ENCODE data around the gene PDLIM4. TPM values are rescaled to one million over a fixed set of nuclear protein-coding genes. Genes with fewer than 3 reads are reported as not detected.
A peak's percentile ranks its signal among the peaks of the same experiment; 100 is the strongest.

The PDLIM4 gene
- total RNA-seq, 1 donor from 2014 or later, result 56.6 TPM

- Histone ChIP-seq H3K79me2 (ENCODE audit: insufficient read depth, low read length) (no peaks in the 10 kb centered on the region), H2AFZ (ENCODE audit: low read depth, low read length) (no peak overlapping the region), H3K27ac (ENCODE audit: low read depth, low read length) (no peak overlapping the region), H3K9ac (ENCODE audit: low read length) (no peak overlapping the region), H3K4me3 (ENCODE audit: insufficient read depth, low read depth, low read length) (no peak overlapping the region), H3K4me1 (ENCODE audit: insufficient read depth, low read length) (peaks cover 6% of the 10 kb centered on the region), H3K9me3 (ENCODE audit: insufficient read depth, low read depth, low read length) (no peaks in the 10 kb centered on the region), H3K4me2 (ENCODE audit: low read length) (no peak overlapping the region), H3K36me3 (ENCODE audit: insufficient read depth, low read length) (no peaks in the 10 kb centered on the region), H3K27me3 (ENCODE audit: insufficient read depth, low read length) (no peaks in the 10 kb centered on the region), H4K20me1 (ENCODE audit: insufficient read depth, low read length) (peaks cover 9% of the 10 kb centered on the region)
- no peaks in the 10 kb centered on the region for H3K27me3 Mint-ChIP-seq (ENCODE audit: low read depth, unreplicated experiment)
- H3K4me1 Mint-ChIP-seq (ENCODE audit: low read depth, unreplicated experiment), result no peaks in the 10 kb centered on the region
- no peak for FAIRE-seq
- TF ChIP-seq CTCF (IDR thresholded peaks at IDR 0.05; ENCODE audit: insufficient read depth, low read depth, low read length) (no peak), EZH2 (IDR thresholded peaks at IDR 0.05; ENCODE audit: insufficient read depth, low read length) (no peak)
- H3K27ac Mint-ChIP-seq (ENCODE audit: unreplicated experiment), result no peak overlapping the region
- DNase-seq (ENCODE audit: low read depth), result no peak
- peak overlapping the region; percentile 40 for H3K4me3 Mint-ChIP-seq (ENCODE audit: unreplicated experiment)
- H3K36me3 Mint-ChIP-seq (ENCODE audit: low read depth, unreplicated experiment), result peaks cover 20% of the 10 kb centered on the region
- peaks cover 2% of the 10 kb centered on the region for H3K9me3 Mint-ChIP-seq (ENCODE audit: unreplicated experiment)
Measured at GRCh38 chr5:132313366-132313765, 55.9 kb downstream of the PDLIM4 start.

- H3K4me1 ChIP-seq (ENCODE audit: insufficient read depth, low read length), result peaks cover 11% of the 10 kb centered on the region
- H3K4me3 Mint-ChIP-seq (ENCODE audit: unreplicated experiment), result no peak overlapping the region
- no peak overlapping the region for H3K9ac ChIP-seq (ENCODE audit: low read length)
- no peak overlapping the region for H3K27ac ChIP-seq (ENCODE audit: low read depth, low read length)
- H3K27me3 ChIP-seq (ENCODE audit: insufficient read depth, low read length), result no peaks in the 10 kb centered on the region
- H3K4me2 ChIP-seq (ENCODE audit: low read length), result no peak overlapping the region
- no peak overlapping the region for H2AFZ ChIP-seq (ENCODE audit: low read depth, low read length)
- no peak for DNase-seq (ENCODE audit: low read depth)
- H3K36me3 Mint-ChIP-seq (ENCODE audit: low read depth, unreplicated experiment), result peaks cover 20% of the 10 kb centered on the region
- FAIRE-seq, result no peak
- no peak overlapping the region for H3K27ac Mint-ChIP-seq (ENCODE audit: unreplicated experiment)
- no peaks in the 10 kb centered on the region for H3K79me2 ChIP-seq (ENCODE audit: insufficient read depth, low read length)
- peaks cover 2% of the 10 kb centered on the region for H3K9me3 Mint-ChIP-seq (ENCODE audit: unreplicated experiment)
- H3K4me3 ChIP-seq (ENCODE audit: insufficient read depth, low read depth, low read length), result no peak overlapping the region
- H3K27me3 Mint-ChIP-seq (ENCODE audit: low read depth, unreplicated experiment), result no peaks in the 10 kb centered on the region
- H4K20me1 ChIP-seq (ENCODE audit: insufficient read depth, low read length), result peaks cover 11% of the 10 kb centered on the region
- TF ChIP-seq CTCF (IDR thresholded peaks at IDR 0.05; ENCODE audit: insufficient read depth, low read depth, low read length) (no peak), EZH2 (IDR thresholded peaks at IDR 0.05; ENCODE audit: insufficient read depth, low read length) (no peak)
- no peaks in the 10 kb centered on the region for H3K9me3 ChIP-seq (ENCODE audit: insufficient read depth, low read depth, low read length)
- no peaks in the 10 kb centered on the region for H3K36me3 ChIP-seq (ENCODE audit: insufficient read depth, low read length)
- no peaks in the 10 kb centered on the region for H3K4me1 Mint-ChIP-seq (ENCODE audit: low read depth, unreplicated experiment)
Measured at GRCh38 chr5:132313961-132314432, 56.5 kb downstream of the PDLIM4 start.

DNA sequence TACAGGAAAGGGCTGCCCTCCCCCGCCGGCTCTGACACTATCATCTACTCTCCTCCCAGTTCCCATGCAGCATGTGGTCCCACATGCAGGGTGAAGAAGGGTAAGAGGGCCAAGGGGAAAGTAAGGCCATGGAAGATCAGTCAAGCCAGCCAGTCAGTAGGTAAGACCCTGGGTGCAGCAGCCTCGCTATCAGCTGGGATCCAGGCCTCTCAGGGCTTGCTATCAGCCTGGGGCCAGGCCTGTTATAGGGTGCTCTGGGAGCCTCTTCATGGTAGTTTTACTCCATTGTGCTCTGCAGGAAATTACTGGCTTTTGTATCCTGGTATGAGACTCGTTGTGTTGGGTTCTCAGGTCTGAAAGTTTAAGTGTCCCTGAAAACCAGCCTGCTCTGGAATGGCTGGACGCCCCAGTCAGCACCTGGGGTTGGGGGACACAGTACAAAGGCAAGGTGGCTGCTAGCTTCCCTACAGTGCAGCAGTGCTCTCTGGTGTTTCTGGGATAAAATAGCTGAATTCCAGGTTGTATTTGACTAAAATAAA is 58.1 kb downstream of the PDLIM4 start:
- Mint-ChIP-seq H3K27me3 (ENCODE audit: low read depth, unreplicated experiment) (no peaks in the 10 kb centered on the region), H3K9me3 (ENCODE audit: unreplicated experiment) (peaks cover 2% of the 10 kb centered on the region), H3K27ac (ENCODE audit: unreplicated experiment) (no peak overlapping the region), H3K4me3 (ENCODE audit: unreplicated experiment) (no peak overlapping the region), H3K36me3 (ENCODE audit: low read depth, unreplicated experiment) (peaks cover 20% of the 10 kb centered on the region), H3K4me1 (ENCODE audit: low read depth, unreplicated experiment) (no peaks in the 10 kb centered on the region)
- peaks cover 5% of the 10 kb centered on the region for H4K20me1 ChIP-seq (ENCODE audit: insufficient read depth, low read length)
- no peaks in the 10 kb centered on the region for H3K27me3 ChIP-seq (ENCODE audit: insufficient read depth, low read length)
- no peak overlapping the region for H3K4me2 ChIP-seq (ENCODE audit: low read length)
- no peak for FAIRE-seq
- H3K27ac ChIP-seq (ENCODE audit: low read depth, low read length), result no peak overlapping the region
- no peak overlapping the region for H3K9ac ChIP-seq (ENCODE audit: low read length)
- no peaks in the 10 kb centered on the region for H3K79me2 ChIP-seq (ENCODE audit: insufficient read depth, low read length)
- H2AFZ ChIP-seq (ENCODE audit: low read depth, low read length), result no peak overlapping the region
- DNase-seq (ENCODE audit: low read depth), result no peak
- TF ChIP-seq CTCF (IDR thresholded peaks at IDR 0.05; ENCODE audit: insufficient read depth, low read depth, low read length) (no peak), EZH2 (IDR thresholded peaks at IDR 0.05; ENCODE audit: insufficient read depth, low read length) (no peak)
- H3K36me3 ChIP-seq (ENCODE audit: insufficient read depth, low read length), result no peaks in the 10 kb centered on the region
- H3K9me3 ChIP-seq (ENCODE audit: insufficient read depth, low read depth, low read length), result no peaks in the 10 kb centered on the region
- peaks cover 7% of the 10 kb centered on the region for H3K4me1 ChIP-seq (ENCODE audit: insufficient read depth, low read length)
- H3K4me3 ChIP-seq (ENCODE audit: insufficient read depth, low read depth, low read length), result no peak overlapping the region

Measured in astrocyte (in vitro differentiated cells and primary cell).